GM12872 (cell line): ENCODE measurements around the gene GOLM1.

Experiments used
- TF ChIP-seq, protein P1 (sequence below): IDR thresholded peaks from 3 replicates; pipeline ENCODE4 v1.5.1; 2011; ENCODE audit warnings: low read depth, mild to moderate bottlenecking, low read length, moderate library complexity; ENCODE audit not compliant: insufficient read depth

The GOLM1 gene

GRCh38 chr9:86097510-86098224 is 1.7 kb downstream of the GOLM1 start:
- TF ChIP-seq, protein P1, sequence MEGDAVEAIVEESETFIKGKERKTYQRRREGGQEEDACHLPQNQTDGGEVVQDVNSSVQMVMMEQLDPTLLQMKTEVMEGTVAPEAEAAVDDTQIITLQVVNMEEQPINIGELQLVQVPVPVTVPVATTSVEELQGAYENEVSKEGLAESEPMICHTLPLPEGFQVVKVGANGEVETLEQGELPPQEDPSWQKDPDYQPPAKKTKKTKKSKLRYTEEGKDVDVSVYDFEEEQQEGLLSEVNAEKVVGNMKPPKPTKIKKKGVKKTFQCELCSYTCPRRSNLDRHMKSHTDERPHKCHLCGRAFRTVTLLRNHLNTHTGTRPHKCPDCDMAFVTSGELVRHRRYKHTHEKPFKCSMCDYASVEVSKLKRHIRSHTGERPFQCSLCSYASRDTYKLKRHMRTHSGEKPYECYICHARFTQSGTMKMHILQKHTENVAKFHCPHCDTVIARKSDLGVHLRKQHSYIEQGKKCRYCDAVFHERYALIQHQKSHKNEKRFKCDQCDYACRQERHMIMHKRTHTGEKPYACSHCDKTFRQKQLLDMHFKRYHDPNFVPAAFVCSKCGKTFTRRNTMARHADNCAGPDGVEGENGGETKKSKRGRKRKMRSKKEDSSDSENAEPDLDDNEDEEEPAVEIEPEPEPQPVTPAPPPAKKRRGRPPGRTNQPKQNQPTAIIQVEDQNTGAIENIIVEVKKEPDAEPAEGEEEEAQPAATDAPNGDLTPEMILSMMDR: no peak

GRCh38 chr9:86096386-86096785 is 3.0 kb downstream of the GOLM1 start:
- TF ChIP-seq, protein P1: no peak

DNA sequence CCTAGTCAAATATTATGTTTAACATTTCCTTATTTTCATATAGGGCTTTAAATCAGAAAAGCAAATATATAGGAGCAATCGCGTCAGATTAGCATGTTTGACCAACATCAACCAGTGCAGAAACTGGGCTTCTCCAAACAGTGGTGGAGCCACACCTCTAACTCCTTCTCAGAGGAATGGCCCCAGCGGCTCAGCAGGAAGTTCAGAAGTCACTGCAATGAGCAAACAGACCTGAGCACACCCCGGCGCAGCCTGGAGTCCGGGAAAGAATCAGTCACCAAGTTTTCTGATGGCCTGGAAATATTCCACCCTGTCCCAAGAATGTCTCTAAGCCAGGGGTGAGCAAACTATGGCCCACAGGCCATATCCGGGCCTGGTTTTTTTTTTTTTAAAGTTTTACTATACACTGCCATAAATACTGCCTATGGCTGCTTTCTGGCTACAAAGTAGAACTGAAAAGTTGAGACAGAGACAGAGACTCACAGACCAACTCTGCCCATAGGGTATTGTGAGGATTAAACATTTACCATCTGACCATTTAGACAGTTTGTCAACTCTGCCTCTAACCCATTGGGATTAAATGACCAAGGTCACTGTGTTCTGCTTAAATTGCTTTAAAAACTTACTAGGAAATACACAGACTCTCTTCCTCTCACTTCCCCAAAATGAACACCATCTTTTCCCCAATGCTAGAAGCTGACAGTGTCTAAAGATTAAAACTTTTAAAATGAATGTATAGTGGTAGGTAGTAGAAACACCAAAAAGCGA is 5.4 kb downstream of the GOLM1 start:
- TF ChIP-seq, protein P1: no peak

DNA sequence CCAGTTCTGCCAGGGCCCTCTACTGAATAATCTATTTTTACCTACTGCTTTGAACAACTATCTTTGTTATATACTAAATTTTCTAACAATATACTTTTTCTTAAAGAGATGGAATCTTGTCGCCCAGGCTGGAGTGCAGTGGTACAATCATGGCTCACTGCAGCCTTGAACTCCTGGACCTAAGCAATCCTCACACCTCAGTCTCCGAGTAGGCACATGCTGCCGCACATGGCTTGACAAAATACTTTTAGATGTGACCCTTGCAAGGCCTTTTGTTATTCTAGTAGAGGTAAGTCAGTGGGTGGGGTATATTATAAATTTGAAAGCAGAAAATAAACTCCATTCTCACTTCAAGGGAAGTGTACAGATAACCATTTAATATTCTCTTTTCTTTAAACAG is 7.9 kb downstream of the GOLM1 start:
- TF ChIP-seq, protein P1: no peak

DNA sequence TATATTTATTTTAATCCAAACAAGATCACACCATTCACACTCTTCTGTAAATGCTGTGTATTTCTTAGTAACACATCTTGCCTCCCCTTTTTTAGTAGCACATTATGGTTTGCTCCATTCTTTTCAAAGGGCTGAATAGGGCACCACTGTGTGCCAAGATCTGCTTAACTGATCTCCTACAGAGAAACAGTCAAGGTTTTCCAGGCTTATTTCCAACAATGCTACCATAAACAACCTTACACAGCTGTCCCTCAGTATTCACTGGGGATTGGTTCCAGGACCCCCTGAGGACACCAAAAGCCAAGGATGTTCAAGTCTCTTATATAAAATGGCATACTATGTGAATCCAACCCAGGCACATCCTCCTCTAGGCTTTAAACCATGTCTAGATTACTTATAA is 16.5 kb downstream of the GOLM1 start:
- TF ChIP-seq, protein P1: no peak

DNA sequence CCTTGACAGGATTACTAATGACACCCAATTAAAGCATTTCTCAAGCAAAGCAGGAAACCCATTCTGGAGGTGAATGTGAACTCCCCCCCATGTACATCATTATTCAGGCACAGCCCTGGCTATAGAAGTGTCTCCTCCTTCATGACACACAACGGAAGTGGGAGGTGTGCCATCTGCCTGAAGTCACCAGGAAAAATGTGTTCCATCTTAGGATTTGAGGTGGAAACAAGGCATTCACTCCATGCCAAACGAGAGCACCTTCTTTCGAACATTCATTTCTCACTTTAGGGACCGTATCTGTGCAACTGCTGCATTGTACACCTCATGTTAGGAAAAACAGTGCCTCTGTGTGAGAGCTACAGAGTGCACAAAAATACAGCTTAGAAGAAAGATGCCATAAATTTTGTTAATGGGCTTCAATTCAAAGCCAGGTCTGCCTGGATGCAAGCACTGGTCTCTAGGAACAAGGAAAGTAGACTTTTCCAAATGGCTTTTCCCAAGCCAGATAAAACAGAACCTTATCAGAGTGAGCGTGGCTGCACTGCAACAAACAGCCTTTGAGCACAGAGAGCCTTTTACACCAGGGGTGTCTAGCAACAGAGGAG is 19.4 kb downstream of the GOLM1 start:
- TF ChIP-seq, protein P1: no peak

DNA sequence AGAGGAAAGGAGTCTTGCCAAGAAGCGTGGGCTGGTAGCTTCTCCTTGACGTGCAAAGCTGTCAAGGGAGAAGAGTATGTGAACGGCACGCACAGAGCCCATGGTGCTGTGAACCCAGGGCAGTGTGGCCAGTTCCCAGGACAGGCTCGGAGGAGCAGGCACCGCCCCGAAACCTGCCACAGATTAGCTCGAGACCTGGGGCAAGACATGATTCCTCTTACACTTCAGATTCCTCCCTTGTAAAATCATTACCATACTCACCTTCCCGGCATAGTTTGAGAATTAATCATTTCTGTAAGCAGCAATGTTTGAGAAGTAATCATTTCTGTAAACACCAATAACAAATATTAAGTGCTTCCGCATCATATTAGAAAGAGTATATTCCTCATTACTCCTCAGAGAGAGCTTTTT is 19.9 kb downstream of the GOLM1 start:
- TF ChIP-seq, protein P1: no peak
